Upper lobe of right lung (tissue), 1 donor: ENCODE data around the gene MEN1. TPM values are rescaled to one million over a fixed set of nuclear protein-coding genes. Genes with fewer than 3 reads are reported as not detected.

ENCODE experiments used
- ATAC-seq: fragments of 200-7000 bp; cut with Tn5 transposase; one replicate; pipeline ENCODE4 v1.9.1; 2020; ENCODE audit warnings: mild to moderate bottlenecking, moderate library complexity
- DNase-seq: peaks from one replicate; pipeline ENCODE4 v3.0.0-alpha.2; 2020
- H3K27ac ChIP-seq: fragments of 200-600 bp; one replicate; pipeline ENCODE4 v1.8.0; 2022
- H3K27me3 ChIP-seq: fragments of 200-600 bp; one replicate; pipeline ENCODE4 v1.8.0; 2022; ENCODE audit warnings: mild to moderate bottlenecking
- H3K36me3 ChIP-seq: fragments of 200-600 bp; one replicate; pipeline ENCODE4 v1.8.0; 2022
- H3K4me1 ChIP-seq: fragments of 200-600 bp; one replicate; pipeline ENCODE4 v1.8.0; 2022
- H3K4me3 ChIP-seq: fragments of 200-600 bp; one replicate; pipeline ENCODE4 v1.8.0; 2022; ENCODE audit warnings: mild to moderate bottlenecking
- H3K9me3 ChIP-seq: fragments of 200-600 bp; one replicate; pipeline ENCODE4 v1.8.0; 2022
- CTCF ChIP-seq: fragments of 200-600 bp; IDR thresholded peaks from one replicate; pipeline ENCODE4 v1.8.0; 2022; ENCODE audit warnings: antibody characterized with exemption
- intact Hi-C: fragments of 100-400 bp; cut with DNase I; formaldehyde crosslinking; loops from one replicate; pipeline ENCODE4 v1.11.0; 2022
- total RNA-seq: library from RNA; stranded (reverse); fragmentation: NEBNext Ultra II Directional; extraction: Animal tissue kit (Norgen Biotek cat#: 25700); gene quantifications from one replicate; pipeline ENCODE4 v1.2.1, GENCODE V29; 2021
- donor health status: DM: no; HTN: yes; CAD: no; lungs with severe emphysema.

The MEN1 gene
- total RNA-seq, 1 donor from 2014 or later, result 22.5 TPM

- H3K27ac ChIP-seq, result peak overlapping the region; percentile 72
- H3K27me3 ChIP-seq, result no peaks in the 10 kb centered on the region
- peak overlapping the region; percentile 57 for H3K4me3 ChIP-seq
- intact Hi-C loops, result no loop called here
- H3K4me1 ChIP-seq, result peaks cover 20% of the 10 kb centered on the region
- peaks cover 28% of the 10 kb centered on the region for H3K36me3 ChIP-seq
- ATAC-seq (peak; percentile 0), DNase-seq (no peak)
- no peaks in the 10 kb centered on the region for H3K9me3 ChIP-seq
- no peak for TF ChIP-seq CTCF
Measured at GRCh38 chr11:64802370-64803157, 7.8 kb downstream of the MEN1 start.

GRCh38 chr11:64801561-64802369, 8.6 kb downstream of the MEN1 start:
- TF ChIP-seq CTCF, result no peak
- H3K27ac ChIP-seq, result peak overlapping the region; percentile 72
- H3K36me3 ChIP-seq, result peaks cover 33% of the 10 kb centered on the region
- peaks cover 20% of the 10 kb centered on the region for H3K4me1 ChIP-seq
- H3K27me3 ChIP-seq, result no peaks in the 10 kb centered on the region
- intact Hi-C loops, result no loop called here
- DNase-seq (no peak), ATAC-seq (no peak)
- peak overlapping the region; percentile 57 for H3K4me3 ChIP-seq
- H3K9me3 ChIP-seq, result no peaks in the 10 kb centered on the region

GRCh38 chr11:64801158-64801464, 9.2 kb downstream of the MEN1 start:
- ATAC-seq, result no peak
- H3K36me3 ChIP-seq, result peaks cover 32% of the 10 kb centered on the region
- no peak for DNase-seq
- H3K9me3 ChIP-seq, result no peaks in the 10 kb centered on the region
- no peaks in the 10 kb centered on the region for H3K27me3 ChIP-seq
- peak overlapping the region; percentile 57 for H3K4me3 ChIP-seq
- peak overlapping the region; percentile 72 for H3K27ac ChIP-seq
- intact Hi-C loops, result no loop called here
- no peak for TF ChIP-seq CTCF
- peaks cover 20% of the 10 kb centered on the region for H3K4me1 ChIP-seq

- Histone ChIP-seq H3K36me3 (peaks cover 26% of the 10 kb centered on the region), H3K27ac (peak overlapping the region; percentile 72), H3K4me3 (no peak overlapping the region), H3K27me3 (no peaks in the 10 kb centered on the region), H3K9me3 (no peaks in the 10 kb centered on the region), H3K4me1 (peaks cover 20% of the 10 kb centered on the region)
- intact Hi-C loops, result no loop called here
- no peak for TF ChIP-seq CTCF
- no peak for DNase-seq
- no peak for ATAC-seq
Measured at GRCh38 chr11:64800303-64801157, 9.8 kb downstream of the MEN1 start.

GRCh38 chr11:64799623-64800302, 10.6 kb downstream of the MEN1 start:
- Histone ChIP-seq H3K9me3 (no peaks in the 10 kb centered on the region), H3K4me1 (peaks cover 20% of the 10 kb centered on the region), H3K36me3 (peaks cover 23% of the 10 kb centered on the region), H3K4me3 (no peak overlapping the region), H3K27me3 (no peaks in the 10 kb centered on the region), H3K27ac (peak overlapping the region; percentile 2)
- ATAC-seq (no peak), DNase-seq (no peak)
- no peak for TF ChIP-seq CTCF
- intact Hi-C loops, result no loop called here
